ENCODE data around the gene ANKMY2. TPM values are rescaled to one million over a fixed set of nuclear protein-coding genes. Genes with fewer than 3 reads are reported as not detected.
"Not testable (repeated sequence)": the region's sequence is repeated elsewhere in the genome, so short reads cannot be mapped to it uniquely, and the experiment has no call there.

ANKMY2 gene
- total RNA-seq, 1 donor from 2014 or later = 28.9 TPM

DNA sequence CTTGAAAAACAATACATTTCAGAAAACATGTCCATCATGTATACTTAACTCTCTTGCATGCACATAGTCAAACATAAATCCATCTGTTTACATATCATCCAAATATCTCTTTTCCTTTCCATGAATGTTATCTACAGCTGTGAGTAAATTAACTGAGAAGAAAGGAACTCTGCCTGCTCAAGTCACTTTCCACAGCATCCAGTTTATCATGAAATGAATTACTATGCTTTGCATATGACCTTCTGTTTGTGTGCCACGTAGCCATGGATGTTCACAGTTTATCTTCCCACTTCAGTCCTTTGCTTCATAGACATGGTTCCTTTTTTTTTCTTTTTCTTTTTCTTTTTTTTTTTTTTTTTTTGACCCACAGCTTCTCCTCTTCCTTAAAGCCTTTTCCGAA is 40.0 kb upstream of the ANKMY2 start:
- H3K27me3 ChIP-seq (ENCODE audit: low read depth) = no peaks in the 10 kb centered on the region
- intact Hi-C loops (cut with micrococcal nuclease) = no loop called here
- peaks cover 95% of the 10 kb centered on the region for H3K36me3 ChIP-seq
- TF ChIP-seq, protein P1, sequence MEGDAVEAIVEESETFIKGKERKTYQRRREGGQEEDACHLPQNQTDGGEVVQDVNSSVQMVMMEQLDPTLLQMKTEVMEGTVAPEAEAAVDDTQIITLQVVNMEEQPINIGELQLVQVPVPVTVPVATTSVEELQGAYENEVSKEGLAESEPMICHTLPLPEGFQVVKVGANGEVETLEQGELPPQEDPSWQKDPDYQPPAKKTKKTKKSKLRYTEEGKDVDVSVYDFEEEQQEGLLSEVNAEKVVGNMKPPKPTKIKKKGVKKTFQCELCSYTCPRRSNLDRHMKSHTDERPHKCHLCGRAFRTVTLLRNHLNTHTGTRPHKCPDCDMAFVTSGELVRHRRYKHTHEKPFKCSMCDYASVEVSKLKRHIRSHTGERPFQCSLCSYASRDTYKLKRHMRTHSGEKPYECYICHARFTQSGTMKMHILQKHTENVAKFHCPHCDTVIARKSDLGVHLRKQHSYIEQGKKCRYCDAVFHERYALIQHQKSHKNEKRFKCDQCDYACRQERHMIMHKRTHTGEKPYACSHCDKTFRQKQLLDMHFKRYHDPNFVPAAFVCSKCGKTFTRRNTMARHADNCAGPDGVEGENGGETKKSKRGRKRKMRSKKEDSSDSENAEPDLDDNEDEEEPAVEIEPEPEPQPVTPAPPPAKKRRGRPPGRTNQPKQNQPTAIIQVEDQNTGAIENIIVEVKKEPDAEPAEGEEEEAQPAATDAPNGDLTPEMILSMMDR (IDR thresholded peaks at IDR 0.05; ENCODE audit: borderline replicate concordance) = no peak
- no peak overlapping the region for H3K4me3 ChIP-seq
- H3K9me3 ChIP-seq (replicated peaks) = no peaks in the 10 kb centered on the region
- no peak for DNase-seq
- no peak overlapping the region for H3K27ac ChIP-seq (replicated peaks)
- H3K4me1 ChIP-seq = peaks cover under 1% of the 10 kb centered on the region

DNA sequence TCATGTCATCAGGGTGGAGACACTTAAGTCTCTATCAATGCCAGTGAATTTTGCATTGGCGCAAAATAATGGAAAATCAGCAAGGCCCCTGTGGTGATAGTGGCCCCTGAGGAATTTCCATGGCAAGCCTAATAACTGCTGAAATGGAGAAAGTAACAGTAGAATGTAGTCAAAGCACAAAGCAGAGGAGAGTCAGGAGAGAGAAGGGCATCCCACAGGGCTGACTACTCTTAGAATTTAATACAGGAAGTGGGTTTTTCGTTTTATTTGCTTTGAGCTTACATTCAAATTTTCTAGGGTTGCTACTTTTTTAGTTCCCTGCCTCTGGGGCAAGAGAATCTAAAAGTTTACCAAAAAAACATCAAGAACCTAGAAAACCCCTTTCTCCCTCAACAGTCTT is 39.4 kb upstream of the ANKMY2 start:
- Histone ChIP-seq H3K9me3 (replicated peaks) (no peaks in the 10 kb centered on the region), H3K36me3 (peaks cover 95% of the 10 kb centered on the region), H3K4me1 (no peaks in the 10 kb centered on the region), H3K4me3 (no peak overlapping the region), H3K27me3 (ENCODE audit: low read depth) (no peaks in the 10 kb centered on the region), H3K27ac (replicated peaks) (no peak overlapping the region)
- intact Hi-C loops (cut with micrococcal nuclease) = no loop called here
- TF ChIP-seq, protein P1 (IDR thresholded peaks at IDR 0.05; ENCODE audit: borderline replicate concordance) = no peak
- DNase-seq = no peak

DNA sequence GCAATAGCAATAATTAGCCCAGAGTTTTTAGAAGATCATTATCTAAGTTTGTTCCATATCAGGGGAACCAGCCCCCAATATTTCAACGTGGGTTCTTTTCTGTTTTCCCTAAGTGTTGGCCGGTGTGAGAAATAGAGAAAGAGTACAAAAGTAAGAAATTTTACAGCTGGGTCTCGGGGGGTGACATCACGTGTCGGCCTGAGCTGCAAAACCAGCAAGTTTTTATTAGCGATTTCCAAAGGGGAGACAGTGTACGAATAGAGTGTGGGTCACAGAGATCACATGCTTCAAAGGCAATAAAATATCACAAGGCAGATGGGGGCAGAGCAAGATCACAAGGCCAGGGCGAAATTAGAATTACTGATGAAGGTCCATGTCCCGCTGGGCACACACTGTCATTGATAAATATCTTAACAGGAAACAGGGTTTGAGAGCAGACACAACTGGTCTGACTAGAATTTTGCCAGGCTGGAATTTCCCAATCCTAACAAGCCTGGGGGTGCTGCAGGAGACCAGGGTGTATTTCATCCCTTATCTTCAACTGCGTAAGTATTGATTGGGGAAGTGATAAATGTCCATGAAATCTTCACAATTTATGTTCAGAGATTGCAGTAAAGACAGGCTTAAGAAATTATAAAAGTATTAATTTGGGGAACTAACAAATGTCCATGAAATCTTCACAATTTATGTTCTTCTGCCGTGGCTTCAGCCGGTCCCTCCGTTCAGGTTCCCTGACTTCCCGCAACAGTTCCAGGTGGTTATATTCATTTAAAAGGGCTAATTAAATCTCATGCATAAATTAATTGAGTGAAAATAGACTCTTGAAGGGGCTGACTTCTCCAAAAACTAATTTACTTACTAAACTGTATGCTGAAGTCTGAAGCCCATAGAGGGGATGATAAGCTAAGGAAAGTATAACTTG is 33.4 kb upstream of the ANKMY2 start:
- DNase-seq; H3K4me3 ChIP-seq; H3K27ac ChIP-seq (replicated peaks); H3K4me1 ChIP-seq; intact Hi-C loops (cut with micrococcal nuclease); H3K27me3 ChIP-seq (ENCODE audit: low read depth); H3K9me3 ChIP-seq (replicated peaks): not testable (repeated sequence)
- H3K36me3 ChIP-seq = peaks cover 87% of the 10 kb centered on the region

DNA sequence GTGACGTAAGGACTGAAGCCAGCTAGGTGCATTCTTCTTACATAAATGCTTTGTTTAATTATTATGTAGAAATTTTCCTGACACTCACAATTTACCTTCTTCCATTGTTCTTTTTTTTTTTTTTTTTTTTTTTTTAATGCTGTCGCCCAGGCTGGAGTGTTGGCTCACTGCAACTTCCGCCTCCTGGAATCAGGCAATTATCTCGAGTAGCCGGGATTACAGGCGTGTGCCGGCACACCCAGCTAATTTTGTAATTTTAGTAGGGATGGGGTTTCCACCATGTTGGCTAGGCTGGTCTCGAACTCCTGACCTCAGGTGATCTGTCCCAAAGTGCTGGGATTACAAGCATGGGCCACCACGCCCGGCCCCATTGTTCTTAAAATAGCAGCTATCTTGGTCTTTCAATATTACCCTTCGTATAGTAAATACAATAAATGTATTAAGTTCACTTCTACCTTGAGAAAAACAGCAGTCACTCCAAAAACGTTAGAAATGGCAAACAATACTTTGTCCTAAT is 32.5 kb upstream of the ANKMY2 start:
- peaks cover 79% of the 10 kb centered on the region for H3K36me3 ChIP-seq

DNA sequence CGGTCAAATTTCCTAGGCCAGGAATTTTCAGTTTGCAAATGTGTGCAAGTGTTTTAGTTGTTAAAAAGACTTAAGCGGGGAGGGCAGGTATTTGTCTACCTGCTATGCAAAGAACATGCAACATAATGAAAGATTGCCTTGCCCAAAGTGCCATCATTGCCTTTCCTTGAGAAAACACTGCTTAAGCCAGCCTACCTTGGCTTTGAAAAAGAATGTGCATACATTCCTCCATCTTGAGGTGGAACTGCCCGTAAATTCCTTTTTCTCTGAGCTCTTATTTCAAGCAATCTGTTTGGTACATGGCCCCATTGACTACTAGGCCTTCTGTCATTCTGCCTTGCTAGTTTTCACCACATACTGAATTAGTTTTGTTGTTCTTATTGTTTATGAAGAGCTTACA is 29.7 kb upstream of the ANKMY2 start:
- intact Hi-C loops (cut with micrococcal nuclease) = no loop called here
- no peak overlapping the region for H3K27ac ChIP-seq (replicated peaks)
- H3K9me3 ChIP-seq (replicated peaks) = no peaks in the 10 kb centered on the region
- H3K4me3 ChIP-seq = no peak overlapping the region
- TF ChIP-seq, protein P1 (IDR thresholded peaks at IDR 0.05; ENCODE audit: borderline replicate concordance) = no peak
- no peak for DNase-seq
- H3K4me1 ChIP-seq = peaks cover 20% of the 10 kb centered on the region
- peaks cover 54% of the 10 kb centered on the region for H3K36me3 ChIP-seq
- H3K27me3 ChIP-seq (ENCODE audit: low read depth) = no peaks in the 10 kb centered on the region

More for the DNA sequence above, 32.5 kb upstream of the ANKMY2 start:
- TF ChIP-seq, protein P1 (IDR thresholded peaks at IDR 0.05; ENCODE audit: borderline replicate concordance) = no peak
- H3K27me3 ChIP-seq (ENCODE audit: low read depth) = no peaks in the 10 kb centered on the region
- intact Hi-C loops (cut with micrococcal nuclease) = no loop called here
- no peaks in the 10 kb centered on the region for H3K9me3 ChIP-seq (replicated peaks)
- H3K4me1 ChIP-seq = peaks cover 8% of the 10 kb centered on the region
- no peak overlapping the region for H3K27ac ChIP-seq (replicated peaks)
- no peak overlapping the region for H3K4me3 ChIP-seq
- no peak for DNase-seq

DNA sequence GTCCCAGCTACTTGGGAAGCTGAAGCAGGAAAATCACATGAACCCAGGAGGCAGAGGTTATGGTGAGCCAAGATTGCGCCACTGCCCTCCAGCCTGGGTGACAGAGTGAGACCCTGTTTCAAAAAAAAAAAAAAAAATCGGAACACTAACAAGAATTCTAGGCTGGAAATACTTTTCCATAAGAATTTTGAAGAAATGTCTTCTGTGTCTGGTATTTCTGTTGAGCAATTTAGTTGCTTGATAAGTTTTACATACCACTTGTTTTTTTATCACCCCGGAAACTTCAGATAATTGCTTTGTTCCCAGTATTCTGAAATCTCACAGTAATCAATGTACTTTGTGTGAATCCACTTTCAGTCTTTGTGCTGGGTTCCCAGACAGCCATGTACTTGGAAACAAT is 26.3 kb upstream of the ANKMY2 start:
- Histone ChIP-seq H3K27me3 (ENCODE audit: low read depth) (no peaks in the 10 kb centered on the region), H3K27ac (replicated peaks) (no peak overlapping the region), H3K36me3 (peaks cover 30% of the 10 kb centered on the region), H3K4me3 (no peak overlapping the region), H3K4me1 (peaks cover 55% of the 10 kb centered on the region), H3K9me3 (replicated peaks) (no peaks in the 10 kb centered on the region)
- intact Hi-C loops (cut with micrococcal nuclease) = no loop called here
- no peak for DNase-seq
- TF ChIP-seq, protein P1 (IDR thresholded peaks at IDR 0.05; ENCODE audit: borderline replicate concordance) = no peak

All from left ventricle myocardium inferior (tissue), 1 donor.